ENCODE measurements around the gene CSMD2.
A peak's percentile ranks its signal among the peaks of the same experiment; 100 is the strongest.

The CSMD2 gene

DNA sequence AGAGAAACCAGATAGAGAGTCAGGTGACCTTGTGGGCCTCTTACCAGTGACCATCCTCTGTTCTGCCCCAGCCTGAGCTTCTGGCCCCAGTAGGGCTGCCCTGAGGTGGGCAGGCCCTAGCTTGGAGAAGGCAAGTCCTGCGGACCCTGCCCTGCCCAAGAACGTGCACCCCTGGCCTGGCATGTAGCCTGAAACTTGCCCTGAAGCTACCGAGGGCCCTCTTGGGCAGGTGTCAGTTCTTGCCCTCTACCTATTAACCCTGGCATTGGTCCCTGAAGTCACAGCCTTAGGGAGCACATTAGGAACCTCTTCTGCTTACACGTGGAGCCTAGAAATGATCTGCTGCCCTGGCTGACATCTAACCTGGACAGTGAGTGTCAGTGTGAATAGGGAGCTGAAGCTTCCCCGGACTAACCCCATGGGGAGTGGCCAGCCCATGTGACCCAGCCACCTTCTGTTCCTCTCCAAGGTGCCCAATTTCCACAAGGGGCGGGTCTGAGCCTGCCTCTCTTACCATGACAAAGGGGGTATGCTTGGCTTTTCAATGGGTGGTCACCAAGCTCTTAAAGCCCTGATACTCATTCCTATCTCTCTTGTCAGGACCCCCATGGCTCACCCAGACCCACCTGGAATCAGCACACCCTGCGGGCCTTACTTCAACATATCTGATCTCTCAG, 529.6 kb downstream of the CSMD2 start:
- ATAC-seq: no peak

DNA sequence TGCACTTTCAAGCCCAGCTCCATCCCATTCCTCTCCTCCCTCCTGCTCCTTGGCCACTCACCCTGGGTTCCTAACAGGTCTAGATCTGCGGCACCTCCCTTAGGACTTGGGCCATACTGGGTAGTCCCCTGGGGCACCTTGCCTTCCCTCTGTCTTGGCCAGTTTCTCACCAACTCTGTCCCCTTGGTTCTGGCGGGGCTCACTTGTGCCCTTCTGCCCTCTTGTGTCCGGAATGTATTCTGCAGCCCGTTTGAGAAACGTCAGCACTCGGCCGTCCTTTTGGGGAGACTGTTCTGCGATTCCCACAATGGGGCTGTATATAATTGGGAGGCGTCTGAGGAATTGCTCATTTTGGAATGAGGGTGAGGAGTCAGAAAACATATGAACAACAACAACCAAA, 530.2 kb downstream of the CSMD2 start:
- no peak for ATAC-seq
- DNase-seq: peak; percentile 28

More for the DNA sequence above, 529.6 kb downstream of the CSMD2 start:
- DNase-seq: no peak

DNA sequence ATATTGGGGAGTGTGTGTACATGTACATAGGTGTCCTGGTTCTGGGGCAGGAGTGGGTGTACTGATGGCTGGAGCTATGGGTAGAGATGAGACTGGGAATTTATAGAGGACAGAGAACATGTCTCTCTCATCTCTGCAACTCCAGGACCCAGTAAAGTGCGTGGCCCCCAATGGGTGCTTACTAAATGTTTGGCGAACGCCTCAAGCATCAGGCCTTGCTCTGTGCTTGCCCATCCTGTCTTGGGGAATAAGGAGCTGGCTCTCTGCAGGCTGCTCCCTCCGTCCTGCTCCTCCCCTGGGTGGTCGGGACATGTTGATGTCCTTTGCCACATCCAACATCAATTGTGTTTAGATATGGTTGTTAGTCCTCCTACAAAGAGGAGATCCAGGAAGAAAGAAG, 530.9 kb downstream of the CSMD2 start:
- ATAC-seq: no peak
- no peak for DNase-seq

DNA sequence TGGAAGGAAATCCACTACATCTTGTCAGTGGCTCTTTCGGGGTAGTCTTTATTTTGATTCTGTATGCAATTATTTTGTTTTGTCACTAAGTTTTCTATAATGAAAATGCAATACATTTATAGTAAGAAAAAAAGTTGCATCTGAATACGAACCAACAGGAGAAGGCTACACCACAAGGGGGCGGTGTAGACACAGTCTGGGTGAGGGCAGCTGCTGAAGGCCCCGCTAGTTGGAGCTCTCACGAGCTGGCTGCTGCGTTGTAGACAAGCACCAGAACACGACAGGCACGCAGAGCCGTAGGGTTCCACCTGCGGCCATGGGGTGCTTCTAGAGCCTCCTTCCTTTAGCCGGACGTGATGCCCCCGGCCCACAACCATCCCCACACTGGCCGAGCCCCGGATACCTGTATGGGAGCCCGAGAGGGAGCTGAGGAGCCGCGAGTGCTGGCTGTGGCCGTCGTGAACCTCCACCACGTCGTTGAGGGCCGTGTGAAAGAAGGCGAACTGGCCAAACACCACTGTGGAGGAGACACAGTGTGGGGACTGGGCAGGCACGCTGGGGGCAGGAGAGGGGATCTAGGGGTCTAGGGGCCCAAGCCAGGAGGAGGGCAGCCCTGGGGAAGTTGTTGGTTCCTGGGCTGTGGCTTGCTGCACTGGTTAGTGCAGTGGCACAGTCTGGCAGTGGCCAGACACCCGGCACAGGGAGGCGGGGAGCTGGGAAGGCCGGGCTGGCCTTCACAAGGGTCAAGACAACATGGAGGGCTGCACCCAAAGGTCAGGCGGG, 531.8 kb downstream of the CSMD2 start:
- ATAC-seq (peak; percentile 83), DNase-seq (peak; percentile 91)

DNA sequence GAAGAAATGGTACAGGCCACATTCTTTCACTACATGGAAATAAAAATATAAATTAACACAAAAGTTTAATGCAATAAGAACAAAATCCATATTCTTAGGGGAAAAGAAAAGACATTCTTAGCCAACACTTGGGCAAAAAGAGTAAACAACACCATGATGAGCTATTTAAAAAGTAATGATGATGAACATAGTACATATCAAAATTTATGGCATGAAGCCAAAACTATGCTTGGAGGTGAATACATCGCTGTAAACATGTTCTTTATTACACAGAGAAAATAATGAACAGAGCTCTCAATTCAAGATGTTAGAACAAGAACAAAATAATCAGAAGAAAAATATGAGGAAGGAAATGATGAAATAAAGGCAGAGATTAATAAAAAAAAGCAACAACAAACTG, 534.3 kb downstream of the CSMD2 start:
- ATAC-seq (no peak), DNase-seq (no peak)

DNA sequence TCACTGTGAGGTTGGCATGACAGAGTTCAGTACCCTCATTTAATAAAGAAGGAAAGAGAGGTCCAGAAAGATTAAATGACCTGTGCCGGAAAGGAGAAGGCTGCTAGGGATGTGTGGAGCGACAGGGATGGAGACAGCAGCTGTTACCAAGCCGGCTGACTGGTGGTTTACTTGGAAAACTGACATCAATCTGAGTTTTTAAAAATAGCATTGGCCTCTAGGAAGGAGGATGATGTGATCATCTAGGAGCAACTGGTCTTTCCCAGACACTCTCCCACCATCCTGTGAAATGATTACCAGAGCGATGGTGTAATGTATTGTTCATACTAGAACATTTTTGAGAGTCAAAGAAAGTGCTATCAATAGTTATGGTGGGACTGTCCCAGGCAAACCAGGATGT, 538.2 kb downstream of the CSMD2 start:
- ATAC-seq (no peak), DNase-seq (no peak)

GRCh38 chr1:33624991-33625870, 539.8 kb downstream of the CSMD2 start:
- ATAC-seq (no peak), DNase-seq (peak; percentile 23)

- ATAC-seq (no peak), DNase-seq (no peak)
Measured at GRCh38 chr1:33624261-33624990, 540.6 kb downstream of the CSMD2 start.

GRCh38 chr1:33623811-33624210, 541.2 kb downstream of the CSMD2 start:
- DNase-seq: no peak
- ATAC-seq: no peak

DNA sequence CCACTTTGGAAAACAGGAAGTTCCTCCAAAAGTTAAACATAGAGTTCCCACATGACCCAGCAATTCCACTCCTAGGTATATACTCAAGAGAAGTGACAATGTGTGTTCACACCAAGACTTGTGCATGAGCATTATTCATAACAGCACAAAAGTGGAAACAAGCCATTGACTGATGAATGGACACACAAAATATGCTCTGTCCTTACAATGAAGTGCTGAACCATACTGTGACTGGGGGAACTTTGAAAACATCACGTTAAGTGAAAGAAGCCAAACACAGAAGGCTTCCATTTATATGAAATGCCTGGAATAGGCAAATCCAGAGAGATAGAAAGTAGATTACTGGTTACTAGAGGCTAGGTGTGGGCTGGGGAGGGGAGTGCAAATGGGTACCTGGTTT, 542.3 kb downstream of the CSMD2 start:
- DNase-seq (no peak), ATAC-seq (no peak)

- ATAC-seq (no peak), DNase-seq (no peak)
Measured at GRCh38 chr1:33618636-33619035, 546.4 kb downstream of the CSMD2 start.

DNA sequence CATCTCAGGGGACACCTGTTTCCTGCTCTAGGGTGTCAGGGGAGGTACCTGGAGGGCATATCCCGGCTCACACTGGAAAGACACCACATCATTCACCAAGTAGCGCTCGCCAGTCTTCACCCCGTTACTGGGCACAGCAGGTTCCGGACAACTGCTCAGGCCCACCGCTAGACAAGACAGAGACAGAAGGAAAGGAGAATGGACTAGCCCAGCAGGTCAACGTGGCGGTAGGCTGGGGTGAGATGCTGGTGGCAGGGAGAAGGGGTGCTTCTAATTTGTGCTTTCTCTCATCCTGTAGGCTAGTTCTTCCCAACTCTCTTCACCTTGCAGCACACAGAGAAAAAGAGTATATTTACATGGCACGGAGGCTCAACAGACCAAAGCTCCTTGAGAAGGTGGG, 547.6 kb downstream of the CSMD2 start:
- ATAC-seq (no peak), DNase-seq (no peak)

DNA sequence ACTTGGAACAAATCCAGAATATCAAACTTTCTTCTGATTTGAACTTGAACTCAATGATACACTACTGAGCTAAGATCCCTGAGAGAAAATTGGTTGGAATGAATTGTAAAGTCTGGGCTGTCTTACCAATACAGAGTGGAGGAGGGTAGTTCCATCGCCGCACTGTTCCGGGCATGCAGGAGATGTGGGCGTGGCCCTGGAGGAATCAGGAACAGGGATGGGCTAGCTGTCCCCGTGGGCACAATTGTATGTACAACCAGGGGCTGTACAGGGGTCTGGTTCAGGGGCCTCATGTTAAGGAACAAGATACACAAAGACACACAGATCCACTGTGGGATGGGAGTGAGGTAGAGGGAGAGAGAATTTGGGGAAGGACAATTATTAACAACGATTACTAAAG, 548.2 kb downstream of the CSMD2 start:
- DNase-seq (no peak), ATAC-seq (no peak)

GRCh38 chr1:33615546-33615945, 549.5 kb downstream of the CSMD2 start:
- ATAC-seq (no peak), DNase-seq (no peak)

- no peak for DNase-seq
Measured at GRCh38 chr1:33610864-33611455, 554.1 kb downstream of the CSMD2 start.

DNA sequence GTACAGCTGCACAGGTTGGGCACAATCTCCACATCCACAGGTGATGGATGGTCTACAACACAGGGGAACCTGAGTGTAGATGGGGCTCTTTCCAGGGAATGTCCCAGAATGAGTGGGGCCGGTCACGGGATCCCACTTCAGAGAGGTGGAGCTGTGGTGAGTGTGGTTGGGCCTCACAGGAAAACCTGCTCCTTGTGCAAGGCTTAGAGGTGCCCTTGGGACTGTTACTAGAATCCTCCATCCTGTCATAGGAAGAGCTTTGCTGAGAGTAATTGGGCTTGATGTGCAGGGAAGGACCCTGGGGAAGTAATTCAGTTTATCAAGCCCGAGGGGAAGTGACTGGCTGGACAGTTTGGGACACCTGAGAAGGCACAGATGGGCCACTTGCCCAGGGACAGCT, 554.6 kb downstream of the CSMD2 start:
- DNase-seq (no peak), ATAC-seq (no peak)

More at GRCh38 chr1:33610864-33611455, 554.1 kb downstream of the CSMD2 start:
- no peak for ATAC-seq

GRCh38 chr1:33609739-33610138, 555.3 kb downstream of the CSMD2 start:
- ATAC-seq: no peak
- no peak for DNase-seq

DNA sequence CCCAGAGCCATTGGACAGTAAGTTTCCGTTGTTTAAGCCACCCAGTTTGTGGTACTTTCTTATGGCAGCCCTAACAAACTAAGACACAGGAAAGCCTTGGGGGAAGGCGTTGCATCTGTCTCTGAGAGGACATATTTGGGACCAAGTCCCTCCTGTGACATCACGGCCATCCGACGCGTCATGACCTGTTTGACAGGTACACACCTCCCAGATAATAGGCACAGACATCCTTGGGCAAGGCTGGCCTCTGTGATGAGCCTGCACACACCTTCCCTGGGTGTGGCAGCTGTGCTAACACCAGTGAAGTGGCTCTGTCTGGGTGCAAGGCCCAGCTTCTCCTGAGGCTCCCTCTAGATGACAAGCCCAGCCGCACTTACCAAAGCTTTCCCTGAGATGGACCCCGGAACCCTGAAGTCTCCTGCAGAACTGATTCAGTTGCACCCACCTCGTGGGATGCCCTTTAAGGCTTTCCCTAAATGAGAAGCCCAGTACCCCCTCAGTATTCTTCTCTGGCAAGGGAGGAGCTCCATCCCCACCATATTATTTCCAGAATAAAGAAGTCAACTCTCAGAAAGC, 556.1 kb downstream of the CSMD2 start:
- DNase-seq: no peak
- ATAC-seq: no peak

- ATAC-seq (no peak), DNase-seq (no peak)
Measured at GRCh38 chr1:33607444-33608005, 557.5 kb downstream of the CSMD2 start.

DNA sequence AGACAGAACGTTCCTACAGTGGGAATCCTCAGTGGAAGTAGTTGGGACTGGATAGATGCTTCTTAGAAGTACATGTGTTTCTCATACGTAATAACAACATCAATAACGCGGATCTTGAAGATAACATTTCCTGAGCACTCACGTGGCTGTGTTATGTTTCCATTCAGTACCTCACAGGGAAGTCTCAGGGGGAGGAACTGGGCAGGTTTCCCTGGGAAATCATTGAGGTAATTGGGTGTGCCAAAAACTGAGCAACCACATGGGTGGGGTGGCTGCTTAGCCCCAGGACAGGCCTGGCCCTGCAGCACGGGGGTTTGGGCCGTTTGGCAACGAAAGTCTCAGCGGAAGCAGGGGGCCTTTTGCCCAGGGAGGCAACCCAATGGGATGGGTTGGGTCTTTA, 558.8 kb downstream of the CSMD2 start:
- ATAC-seq (no peak), DNase-seq (no peak)

- no peak for ATAC-seq
- no peak for DNase-seq
Measured at GRCh38 chr1:33602271-33602670, 562.8 kb downstream of the CSMD2 start.
